SW480 (cell line): ENCODE data around the gene SAPCD2.

Experiments used
- DNase-seq: peaks from one replicate; pipeline ENCODE4 v3.0.0-alpha.2; 2016; ENCODE audit warnings: low spot score

Gene SAPCD2

DNA sequence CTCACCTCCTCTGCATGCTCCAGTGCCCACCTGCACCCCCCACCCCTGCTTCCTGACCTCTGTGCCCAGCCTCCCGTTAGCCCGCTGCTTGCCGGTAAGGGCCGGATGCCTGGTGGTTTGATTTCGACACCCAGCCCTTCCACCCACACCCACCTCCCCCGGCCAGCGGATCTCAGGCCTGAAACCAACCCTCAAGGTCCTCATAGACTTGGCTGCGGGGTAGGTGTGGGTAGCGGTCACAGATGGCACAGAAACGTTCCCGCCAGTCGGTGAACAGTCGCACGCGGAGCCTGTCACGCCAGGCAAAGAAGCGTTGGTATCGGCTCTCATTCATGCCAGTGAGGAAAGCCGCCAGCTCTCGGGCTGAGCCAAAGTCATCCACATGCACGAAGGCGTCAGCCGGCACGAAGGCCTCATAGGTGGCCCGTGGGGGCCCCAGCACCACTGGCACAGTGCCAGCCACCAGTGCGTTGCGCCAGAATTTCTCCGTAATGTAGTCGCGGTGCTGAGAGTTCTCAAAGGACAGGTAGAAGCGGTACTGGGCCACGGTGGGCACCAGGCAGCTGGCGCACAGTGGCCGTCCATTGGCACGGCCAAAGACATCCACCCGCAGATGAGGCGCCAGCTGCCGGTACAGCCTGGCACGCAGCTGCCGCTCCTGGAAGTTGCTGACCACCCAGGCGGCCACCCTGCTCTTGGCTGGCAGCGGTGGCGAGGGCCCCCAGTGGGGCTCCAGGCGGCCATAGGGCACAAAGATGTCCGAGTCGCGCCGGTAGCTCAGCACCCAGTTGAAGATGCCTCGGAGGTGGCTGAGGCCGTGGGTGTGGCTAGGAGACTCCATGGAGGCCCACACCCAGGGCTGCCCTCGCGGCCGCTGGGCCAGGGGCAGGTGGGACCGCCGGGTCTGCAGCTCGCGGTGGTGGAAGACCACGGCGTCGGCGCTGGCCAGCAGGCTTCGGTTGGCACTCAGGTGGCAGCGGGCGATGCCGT lies 39.5 kb downstream of the SAPCD2 start:
- DNase-seq = no peak

- DNase-seq = no peak
Measured at GRCh38 chr9:137030006-137030405, 40.4 kb downstream of the SAPCD2 start.

- DNase-seq = peak; percentile 63
Measured at GRCh38 chr9:137029058-137029936, 41.1 kb downstream of the SAPCD2 start.

GRCh38 chr9:137028263-137029057 lies 41.9 kb downstream of the SAPCD2 start:
- DNase-seq = peak; percentile 68

DNA sequence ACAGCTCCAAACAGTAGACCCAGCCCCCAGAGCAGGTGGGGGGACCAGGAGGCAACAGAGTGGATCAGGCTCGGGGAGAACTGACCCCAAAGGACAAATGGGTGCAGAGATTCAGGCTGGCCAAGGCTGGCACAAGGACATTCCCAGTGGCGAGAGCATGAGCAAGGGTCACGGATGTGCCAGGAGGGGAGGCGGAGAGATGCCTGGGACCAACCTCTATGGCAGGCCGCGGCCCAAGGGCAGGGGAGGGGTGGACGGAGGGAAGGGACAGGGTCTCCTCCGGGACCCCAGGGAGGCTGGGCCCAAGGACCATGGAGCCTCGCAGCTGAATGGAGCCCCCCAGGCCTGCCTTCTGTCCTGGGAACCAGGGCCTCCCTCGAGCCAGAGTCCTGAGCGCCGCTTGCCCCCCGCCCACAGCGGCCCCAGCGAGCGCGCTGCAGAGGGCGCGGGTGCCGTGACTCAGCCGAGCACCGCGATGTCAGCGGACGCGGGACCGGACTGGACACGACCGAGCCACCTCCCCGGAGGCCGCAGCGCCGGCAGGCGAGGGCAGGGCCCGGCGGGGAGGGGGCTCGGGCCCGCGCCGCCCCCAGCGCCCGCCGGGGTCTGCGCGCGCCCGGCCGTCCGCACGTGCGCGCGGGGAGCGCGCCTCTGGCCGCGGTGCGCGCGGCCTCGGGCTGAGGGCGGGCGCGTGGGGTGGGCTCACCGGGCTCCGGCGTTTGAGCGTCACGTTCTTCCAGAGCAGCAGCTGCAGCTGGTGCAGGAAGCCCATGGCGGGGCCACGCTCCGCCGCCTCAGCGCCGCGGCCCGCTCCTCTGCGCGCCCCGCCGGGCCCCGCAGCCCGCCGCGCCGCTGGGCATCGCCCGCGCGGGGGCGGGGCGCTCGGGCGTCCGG lies 42.7 kb downstream of the SAPCD2 start, which contains the start of gene ABCA2:
TSS of gene ABCA2 (minus strand) at position 869 of the 894 bp plus-strand sequence. CDS start at position 772, 97 bp downstream.
- DNase-seq = peak; percentile 29

DNA sequence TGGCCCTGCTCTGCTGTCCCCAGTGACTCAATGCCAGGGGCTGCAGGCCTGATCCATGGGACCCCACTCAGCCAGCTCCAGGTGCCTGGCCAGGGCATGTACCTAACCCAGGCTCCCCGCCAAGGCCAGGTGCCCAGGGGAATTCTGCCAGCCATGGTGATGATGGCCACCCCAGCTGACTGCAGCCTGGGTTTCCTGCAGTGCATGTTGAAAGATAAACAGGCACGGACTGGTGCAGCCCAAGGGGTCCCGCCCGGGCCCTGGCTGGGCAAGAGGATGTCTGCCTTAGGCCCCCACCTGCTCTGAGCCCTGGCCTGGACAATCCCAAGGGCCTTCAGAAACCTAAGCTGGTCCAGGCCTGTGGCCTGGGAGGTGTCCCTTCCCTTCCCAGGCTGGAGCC lies 43.5 kb downstream of the SAPCD2 start:
- DNase-seq = no peak

DNA sequence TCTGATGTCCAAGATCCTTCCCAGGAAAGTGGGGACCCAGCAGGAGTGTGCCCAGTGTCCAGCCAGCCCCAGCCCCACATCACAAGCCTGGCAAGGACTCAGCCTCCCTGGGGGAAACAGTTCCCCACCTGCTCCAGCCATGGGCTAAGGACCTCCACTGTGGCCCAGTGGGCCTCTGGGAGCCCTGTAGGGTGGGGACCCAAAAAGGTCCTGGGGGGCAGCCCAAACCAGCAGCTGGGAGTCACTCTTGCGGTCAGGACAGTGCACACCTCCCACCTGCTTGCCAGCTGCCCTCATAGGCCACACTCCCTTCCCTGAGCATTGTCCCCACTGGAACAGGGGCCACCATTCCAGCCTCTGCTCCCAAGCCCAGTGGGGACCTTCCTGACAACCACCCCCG lies 44.0 kb downstream of the SAPCD2 start:
- DNase-seq = no peak

DNA sequence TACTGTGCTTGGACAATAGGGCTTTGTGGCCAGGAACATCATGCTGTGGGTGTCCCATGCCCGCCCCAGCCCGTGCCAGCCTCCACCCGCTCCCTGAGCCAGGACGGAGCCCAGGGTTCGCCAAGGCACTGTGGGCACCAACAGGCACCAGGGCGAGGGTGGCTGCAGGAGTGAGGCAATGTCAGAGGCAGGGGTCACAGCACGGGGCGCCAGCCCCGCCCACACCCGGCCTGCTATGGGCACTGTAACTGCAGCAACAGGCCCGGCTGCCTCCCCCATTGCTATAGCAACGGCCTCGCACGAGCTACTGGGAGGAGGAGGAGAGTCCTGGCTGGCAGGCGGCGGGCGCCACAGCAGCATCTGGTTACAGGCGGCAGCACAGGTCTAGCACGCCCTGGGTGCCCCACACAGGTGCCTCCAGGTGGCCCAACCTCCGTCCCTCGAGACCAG lies 44.8 kb downstream of the SAPCD2 start:
- DNase-seq = peak; percentile 83

DNA sequence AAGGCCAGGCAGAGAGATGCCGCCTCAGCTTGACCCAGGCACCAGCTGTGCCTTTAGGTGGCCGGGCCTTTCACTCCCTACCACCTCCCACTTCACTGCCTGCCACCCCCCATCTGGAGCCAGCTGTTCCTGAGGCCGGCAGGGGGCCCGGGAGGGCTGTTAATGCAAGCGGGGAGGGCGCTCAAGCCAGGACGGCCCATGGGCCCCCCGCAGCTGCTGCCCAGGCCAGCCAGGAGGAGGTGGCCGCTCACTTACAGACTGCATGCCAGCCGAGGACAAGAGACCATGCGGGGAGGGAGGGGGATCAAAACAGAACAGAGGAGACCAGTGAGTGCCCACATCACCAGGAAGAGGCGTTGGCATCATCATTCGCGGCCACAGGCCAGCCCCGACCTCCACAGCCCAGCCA lies 46.8 kb downstream of the SAPCD2 start:
- DNase-seq = no peak

DNA sequence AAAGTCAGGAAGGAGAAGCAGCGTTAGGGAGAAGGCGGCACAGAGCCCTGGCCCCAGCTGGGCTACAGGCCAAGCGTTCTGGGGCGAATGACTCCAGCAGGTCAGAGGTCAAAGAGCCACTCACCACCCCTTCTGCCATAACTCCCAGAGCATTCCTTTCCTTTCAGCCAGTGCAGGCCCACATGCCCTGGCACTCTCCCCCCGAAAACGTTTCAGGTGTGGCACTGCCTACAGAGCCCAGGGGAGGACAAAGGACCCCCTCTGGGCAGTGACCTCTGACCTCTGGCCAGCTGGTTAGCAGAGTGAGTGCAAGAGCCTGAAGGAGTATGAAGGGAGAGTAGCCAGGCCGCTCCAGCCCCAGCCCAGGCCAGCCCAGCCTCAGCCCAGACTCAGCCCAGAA lies 47.2 kb downstream of the SAPCD2 start:
- DNase-seq = no peak

DNA sequence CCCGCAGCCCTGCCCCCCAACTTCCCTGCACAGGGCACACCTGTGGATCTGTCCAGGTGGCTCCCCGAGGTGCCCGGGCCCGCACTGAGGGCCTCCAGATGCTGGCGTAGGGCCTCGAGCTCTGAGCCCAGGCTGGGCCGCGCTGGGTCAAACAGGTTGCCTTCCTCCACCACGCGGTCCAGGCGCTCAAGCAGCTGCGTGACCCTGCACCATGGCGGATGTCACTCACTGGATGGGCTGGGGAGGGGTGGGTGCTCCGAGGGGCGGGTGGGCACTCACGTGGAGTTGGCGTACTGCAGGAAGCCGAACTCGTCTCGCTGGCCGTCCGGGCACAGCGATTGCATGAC lies 47.7 kb downstream of the SAPCD2 start:
- no peak for DNase-seq

DNA sequence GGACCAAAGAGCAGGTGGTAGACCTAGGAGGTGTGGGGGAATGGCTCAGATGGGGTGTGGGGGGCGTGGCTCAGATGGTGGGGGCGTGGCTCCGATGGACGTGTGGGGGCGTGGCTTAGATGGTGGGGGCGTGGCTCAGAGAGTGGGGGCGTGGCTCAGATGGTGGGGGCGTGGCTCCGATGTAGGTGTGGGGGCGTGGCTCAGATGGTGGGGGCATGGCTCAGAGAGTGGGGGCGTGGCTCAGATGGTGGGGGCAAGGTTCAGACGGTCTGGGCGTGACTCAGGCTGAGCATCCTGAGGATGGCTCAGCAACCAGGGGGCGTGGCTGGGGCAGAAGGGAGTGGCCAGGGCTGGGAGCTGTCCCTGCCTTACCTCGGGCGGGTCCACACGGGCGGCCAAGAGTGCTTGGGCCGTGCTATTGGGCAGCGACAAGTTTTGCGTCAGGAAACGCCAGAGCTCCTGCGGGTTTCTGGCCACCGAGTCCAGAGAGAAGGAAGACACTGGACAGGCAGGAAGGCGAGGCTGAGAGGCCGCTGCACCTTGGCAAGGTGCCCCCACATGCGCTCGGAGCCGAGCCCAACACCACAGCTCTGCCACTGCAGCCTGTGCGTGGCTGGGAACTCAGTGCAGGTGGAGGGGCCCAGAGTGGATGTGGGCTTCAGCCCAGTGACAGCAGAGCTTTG lies 48.2 kb downstream of the SAPCD2 start:
- peak; percentile 94 for DNase-seq

- DNase-seq = no peak
Measured at GRCh38 chr9:137021568-137021978, 48.8 kb downstream of the SAPCD2 start.

DNA sequence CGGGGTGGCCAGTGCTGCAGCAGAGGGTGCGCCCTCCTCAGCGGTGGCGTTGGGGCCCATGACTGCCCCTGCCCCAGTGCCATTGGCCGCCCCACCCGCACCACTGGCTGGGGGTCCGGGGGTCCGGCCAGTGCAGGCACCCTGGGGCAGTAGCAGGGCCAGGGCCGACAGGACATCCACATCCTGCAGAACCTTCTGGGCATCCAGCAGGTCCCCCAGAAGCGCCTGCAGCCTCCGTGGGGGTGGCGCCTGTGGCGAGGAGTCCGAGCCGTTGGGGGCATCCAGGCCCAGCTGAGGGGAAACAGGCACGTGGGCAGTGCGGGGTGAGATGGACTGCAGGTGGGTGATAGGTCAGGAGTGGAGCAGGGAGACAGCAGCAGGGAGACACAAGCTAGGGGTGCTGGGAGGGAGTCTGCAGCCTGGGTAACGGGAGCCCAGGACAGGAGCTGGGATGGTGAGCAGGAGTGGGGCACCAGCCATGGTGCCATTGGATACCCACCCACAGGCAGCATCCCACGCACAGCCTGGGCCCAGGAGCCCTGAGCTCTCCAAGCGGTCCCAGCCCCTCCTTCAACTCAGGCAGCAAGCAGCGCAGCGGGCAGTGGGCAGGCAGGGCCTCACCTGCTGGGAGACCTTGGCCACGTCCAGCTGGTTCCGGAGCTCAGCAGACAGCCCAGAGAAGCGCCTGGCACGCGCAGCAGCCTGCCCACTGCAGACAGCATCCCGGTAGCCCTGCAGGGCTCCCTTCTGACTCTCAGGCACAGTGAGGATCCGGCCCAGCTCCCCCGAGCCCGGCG lies 49.4 kb downstream of the SAPCD2 start:
- no peak for DNase-seq

- no peak for DNase-seq
Measured at GRCh38 chr9:137019891-137020683, 50.3 kb downstream of the SAPCD2 start.

DNA sequence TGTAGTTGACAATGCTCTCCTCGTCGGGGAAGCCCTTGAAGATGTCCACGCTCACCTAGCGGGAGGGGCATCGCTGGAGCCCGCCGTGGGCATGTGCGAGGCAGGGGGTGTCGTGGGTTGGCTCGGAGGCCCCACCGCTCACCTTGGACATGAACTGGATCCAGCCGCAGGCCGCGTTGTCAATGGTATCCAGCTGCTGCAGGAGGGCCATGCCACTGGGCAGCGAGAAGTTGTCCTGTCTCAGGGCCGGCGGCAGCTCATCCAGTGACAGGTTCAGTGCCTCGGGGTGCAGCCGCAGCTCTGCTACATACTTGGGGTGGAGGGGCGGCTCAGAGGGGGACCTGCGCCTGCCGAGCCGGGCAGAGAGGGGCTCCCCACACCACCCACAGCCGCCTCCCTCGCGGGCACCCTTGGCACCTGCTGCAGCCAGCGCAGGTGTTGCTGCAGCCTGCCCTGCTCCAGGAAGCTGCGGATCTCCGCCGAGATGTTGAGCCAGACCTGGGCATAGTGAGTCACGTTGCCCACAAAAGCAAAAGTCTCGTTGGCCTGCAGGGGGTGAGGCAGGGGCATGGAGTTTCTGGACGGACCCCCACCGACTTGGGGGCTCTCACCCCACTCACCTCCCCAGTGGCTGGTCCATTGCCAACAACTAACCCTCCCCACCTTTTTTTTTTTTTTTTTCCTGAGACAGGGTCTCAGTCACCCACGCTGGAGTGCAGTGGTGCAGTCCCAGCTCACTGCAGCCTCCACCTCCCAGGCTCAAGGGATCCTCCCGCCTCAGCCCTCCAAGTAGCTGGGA lies 51.4 kb downstream of the SAPCD2 start:
- no peak for DNase-seq

GRCh38 chr9:137017791-137018497 lies 52.4 kb downstream of the SAPCD2 start:
- no peak for DNase-seq
